Left renal cortex interstitium (tissue), 4 donors: ENCODE data around the gene UFM1. TPM values are rescaled to one million over a fixed set of nuclear protein-coding genes. Genes with fewer than 3 reads are reported as not detected.
A peak's percentile ranks its signal among the peaks of the same experiment; 100 is the strongest.
"Not testable (repeated sequence)": the region's sequence is repeated elsewhere in the genome, so short reads cannot be mapped to it uniquely, and the experiment has no call there.

Experiments used
- DNase-seq, 4 donors: peaks; one replicate each; pipeline ENCODE4 v3.0.0-alpha.2; 2013; ENCODE audit warnings: low read depth in 4 of 4, low spot score in 2 of 4, missing footprints in 1 of 4
- polyA plus RNA-seq, 4 donors: library from polyadenylated mRNA; unstranded; fragments of 120-200 nt; gene quantifications; one replicate each; pipeline ENCODE4 v1.2.1, GENCODE V29; 2013; ENCODE audit not compliant: insufficient read length in 4 of 4

The UFM1 gene
- polyA plus RNA-seq, 4 donors, result 80.2 to 104 (median 86.9) TPM

DNA sequence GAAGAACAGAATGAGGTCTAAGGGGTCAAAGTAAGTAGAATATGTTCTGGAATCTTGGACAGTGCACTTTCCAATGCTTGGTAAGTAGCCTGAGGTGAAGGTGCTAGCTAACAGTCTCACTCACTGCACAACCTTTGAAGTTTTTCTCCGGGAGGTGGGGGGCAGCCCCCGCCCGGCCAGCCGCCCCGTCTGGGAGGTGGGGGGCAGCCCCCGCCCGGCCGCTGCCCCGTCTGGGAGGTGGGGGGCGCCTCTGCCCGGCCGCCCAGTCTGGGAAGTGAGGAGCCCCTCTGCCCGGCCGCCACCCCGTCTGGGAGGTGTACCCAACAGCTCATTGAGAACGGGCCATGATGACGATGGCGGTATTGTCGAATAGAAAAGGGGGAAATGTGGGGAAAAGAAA is 14.1 kb downstream of the UFM1 start:
- DNase-seq, result not testable (repeated sequence)

DNA sequence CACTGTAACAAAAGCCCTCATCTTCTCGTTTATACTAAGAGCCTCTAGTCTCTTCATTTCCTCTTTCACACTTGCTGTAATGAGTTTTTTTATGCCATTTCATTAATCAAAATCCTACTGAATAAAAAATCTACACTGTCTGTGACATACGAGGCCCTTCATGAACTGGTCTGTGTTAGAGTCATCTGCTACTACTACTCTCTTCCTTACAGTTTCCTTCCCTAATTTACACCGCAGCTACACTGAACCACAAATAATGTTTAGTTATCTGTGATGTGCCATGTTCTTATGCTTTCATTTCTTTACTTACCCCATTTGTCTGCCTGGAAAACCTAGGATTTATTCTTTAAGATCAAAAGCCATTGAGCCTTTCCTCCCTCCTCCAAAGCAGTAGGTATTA is 16.0 kb downstream of the UFM1 start:
- no peak for DNase-seq

- DNase-seq, result no peak
Observed at GRCh38 chr13:38366954-38367645, 17.4 kb downstream of the UFM1 start.

GRCh38 chr13:38369058-38369457 is 19.4 kb downstream of the UFM1 start:
- DNase-seq, result no peak

GRCh38 chr13:38370096-38370495 is 20.4 kb downstream of the UFM1 start:
- DNase-seq, result not testable (repeated sequence)

DNA sequence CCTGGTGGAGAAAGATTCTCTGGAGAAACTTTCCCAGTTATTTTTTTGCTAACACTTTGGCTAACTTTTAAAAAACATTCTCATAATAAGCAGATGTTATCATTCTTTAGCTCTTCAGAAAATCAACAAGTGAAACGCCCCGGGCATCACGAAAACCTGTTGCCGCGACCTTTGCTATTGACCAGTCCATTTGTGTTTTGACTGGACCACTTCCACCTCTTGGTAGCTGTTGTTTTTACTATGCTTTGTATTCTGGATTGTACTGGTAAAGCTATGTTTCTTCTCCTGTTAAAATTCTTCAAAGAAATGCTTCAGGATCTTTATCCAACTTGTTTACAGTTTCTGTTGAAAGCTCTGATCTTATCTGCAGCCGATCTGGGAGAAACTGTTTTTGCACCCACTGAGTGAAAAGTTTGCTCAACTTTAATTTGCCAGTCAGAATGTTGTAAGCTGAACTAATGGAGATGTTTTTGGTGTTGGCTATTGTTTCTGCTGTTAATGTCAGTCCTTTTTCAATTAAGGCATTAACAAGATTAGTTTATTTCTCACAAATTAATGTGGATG is 23.3 kb downstream of the UFM1 start:
- no peak for DNase-seq

- DNase-seq, result no peak
Observed at GRCh38 chr13:38376546-38376945, 26.9 kb downstream of the UFM1 start.

- no peak for DNase-seq
Observed at GRCh38 chr13:38381890-38382289, 32.2 kb downstream of the UFM1 start.

GRCh38 chr13:38382946-38383345 is 33.3 kb downstream of the UFM1 start:
- DNase-seq, result no peak

GRCh38 chr13:38384171-38384570 is 34.5 kb downstream of the UFM1 start:
- no peak for DNase-seq

- DNase-seq, result no peak
Observed at GRCh38 chr13:38385153-38385891, 35.7 kb downstream of the UFM1 start.

DNA sequence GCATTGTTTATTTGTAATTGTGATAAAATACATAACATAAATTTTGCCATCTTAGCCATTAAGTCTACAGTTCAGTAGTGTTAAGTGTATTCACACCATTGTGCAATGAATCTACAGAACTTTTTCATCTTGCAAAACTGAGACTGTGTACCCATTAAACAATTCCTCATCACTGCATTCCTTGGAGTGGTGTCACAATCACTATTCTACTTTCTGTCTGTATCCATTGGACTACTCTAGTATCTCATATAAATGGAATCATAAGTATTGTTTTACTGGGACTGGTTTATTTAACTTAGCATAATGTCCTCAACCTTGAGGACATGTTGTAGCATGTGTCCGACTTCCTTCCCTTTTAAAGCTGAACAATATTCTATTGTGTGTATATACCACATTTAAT is 36.8 kb downstream of the UFM1 start:
- DNase-seq, result no peak

DNA sequence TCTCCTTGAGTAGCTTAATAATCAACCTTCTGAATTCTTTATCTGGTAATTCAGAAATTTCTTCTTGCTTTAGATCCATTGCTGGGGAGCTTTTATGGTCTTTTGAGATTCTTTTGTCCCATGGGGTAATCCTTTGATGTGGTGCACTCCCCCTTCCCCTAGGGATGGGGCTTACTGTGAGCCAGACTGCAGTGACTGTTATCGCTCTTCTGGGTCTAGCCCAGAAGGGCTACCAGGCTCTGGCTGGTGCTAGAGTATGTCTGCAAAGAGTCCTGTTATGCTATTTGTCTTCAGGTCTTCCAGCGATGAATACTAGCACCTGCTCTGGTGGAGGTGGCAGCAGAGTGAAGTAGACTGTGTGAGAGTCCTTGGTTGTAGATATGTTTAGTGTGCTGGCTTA is 41.7 kb downstream of the UFM1 start:
- no peak for DNase-seq

DNA sequence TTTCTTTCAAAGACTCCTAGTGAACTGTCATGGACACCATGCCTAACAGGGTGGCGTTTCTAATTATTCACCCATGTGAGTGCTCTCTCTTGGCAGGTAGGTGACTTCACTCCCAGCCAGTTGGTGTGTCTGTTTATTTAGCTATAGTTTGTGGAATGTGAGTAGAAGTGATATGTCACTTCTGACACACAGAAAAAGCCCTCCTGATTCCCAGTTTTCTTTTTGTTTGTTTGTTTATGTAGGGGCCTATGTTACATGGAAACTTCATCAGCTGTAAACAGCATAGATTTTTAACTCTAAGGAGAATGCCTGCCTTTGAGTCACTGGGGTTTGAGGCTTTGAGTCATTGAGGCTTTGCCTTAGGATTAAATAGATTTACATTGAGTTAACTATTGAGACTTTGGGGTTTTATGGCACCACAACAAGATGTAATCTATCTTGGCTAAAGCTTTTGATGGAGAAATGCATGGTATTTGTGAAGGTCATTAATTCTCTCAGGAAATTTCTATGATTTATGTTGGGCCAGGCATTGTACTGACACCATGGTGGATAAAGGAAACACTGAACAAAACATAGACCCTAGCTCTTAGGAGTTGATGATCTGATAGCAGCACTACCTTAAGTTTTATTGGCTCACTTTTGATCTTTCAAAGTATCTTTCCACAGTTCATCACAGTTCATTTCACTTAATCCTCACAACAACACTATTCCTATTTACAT is 45.3 kb downstream of the UFM1 start:
- peak in 1 of 4 donors; percentile 34 for DNase-seq

DNA sequence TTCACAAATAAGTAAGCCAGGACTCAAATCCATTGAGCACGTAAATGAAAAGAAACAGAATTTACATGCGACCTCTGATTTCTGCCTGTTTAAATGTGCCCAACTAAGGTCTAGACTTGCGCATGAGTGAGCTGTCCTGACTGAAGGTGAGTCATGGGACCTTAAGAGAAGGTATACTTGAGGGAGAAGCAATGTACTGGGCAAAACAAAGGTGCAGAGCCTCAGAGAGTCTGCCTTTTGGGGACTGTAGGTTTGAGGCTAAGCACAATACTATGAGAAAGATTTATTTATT is 45.8 kb downstream of the UFM1 start:
- DNase-seq, result no peak

DNA sequence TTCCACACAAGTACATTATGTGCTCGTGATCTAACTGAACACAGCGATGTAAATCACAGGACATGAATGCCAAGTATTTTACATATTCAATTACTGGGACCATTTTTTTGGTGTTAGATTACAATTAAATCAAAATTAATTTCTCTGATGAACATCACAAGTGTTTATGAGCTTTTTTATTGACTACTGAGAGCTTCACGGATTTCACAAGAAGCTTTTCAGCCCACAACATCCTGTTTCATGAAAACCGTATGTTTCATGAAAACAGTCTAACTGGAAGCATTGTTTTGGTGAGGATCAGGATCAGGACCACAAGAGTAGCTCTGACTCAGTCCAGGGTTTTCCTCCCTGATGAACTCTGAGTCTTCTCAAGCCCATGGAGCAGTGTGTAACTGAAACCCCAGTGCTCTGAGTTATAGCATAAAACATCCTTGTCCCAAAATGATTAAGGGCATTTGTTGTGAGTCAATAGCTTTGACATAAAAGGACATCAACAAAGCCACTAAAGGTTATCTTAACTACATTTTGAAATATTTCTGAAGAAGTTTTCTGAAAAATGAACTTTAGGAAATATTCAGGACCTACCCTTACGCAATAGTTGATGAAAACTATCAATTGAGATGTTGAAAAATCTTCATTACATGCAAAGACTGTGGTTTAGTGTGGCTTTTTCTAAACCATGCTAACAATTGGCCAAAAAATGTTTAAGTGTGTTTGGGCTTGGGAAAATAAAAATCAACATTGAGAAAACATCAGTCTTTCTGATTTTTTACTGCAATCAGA is 49.3 kb downstream of the UFM1 start:
- no peak for DNase-seq

- DNase-seq, result peak in 1 of 4 donors; percentile 39
Observed at GRCh38 chr13:38399535-38399934, 49.9 kb downstream of the UFM1 start.

GRCh38 chr13:38401276-38401675 is 51.6 kb downstream of the UFM1 start:
- no peak for DNase-seq

DNA sequence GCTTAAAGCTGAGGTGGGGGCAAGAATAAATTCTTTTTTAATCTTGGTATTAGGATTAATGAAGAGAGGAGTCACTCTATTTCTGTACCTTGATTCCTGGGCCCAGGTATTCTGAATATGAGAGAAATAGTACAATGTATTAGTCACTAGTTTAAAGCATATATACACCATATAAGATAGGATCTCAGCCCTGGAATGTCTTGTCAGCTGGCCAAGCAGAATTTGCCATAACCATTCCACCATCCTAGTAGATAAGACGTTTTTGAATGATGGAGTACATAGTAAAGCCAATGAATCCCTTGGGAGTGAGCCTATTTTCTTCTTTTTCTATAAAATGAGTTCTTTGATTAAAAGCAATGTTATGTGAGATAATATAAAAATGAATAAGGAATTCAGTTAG is 55.6 kb downstream of the UFM1 start:
- no peak for DNase-seq

GRCh38 chr13:38409771-38410170 is 60.1 kb downstream of the UFM1 start:
- DNase-seq, result no peak

DNA sequence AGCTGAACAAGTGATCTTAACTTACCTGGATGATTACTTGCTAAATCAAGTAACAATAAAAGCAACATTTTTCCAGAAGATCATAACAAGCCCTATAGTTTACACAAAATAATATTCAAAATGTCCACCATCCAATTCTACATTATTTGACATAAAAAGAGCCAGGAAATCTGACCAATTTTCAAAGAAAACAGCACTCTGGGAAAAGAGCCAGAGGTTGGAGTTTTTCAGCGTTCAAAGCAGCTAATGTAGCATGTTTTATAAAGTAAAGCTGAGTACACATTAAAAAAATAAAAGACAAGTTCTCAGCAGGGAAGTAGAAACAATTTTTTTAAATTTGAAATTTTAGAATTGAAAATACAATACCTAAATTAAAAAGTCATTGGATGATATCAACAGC is 62.6 kb downstream of the UFM1 start:
- DNase-seq, result no peak
